Measurements from ENCODE around the gene GRK3. TPM values are rescaled to one million over a fixed set of nuclear protein-coding genes. Genes with fewer than 3 reads are reported as not detected.

The GRK3 gene
- total and polyA plus RNA-seq, 2 of the 4 experiments (the other 2 are of a cell fraction) = 0.58 to 1.6 TPM

GRCh38 chr22:25659413-25659812 is 94.9 kb downstream of the GRK3 start:
- Histone ChIP-seq H3K4me1 (ENCODE audit: control insufficient read depth, insufficient read depth, low read length) (no peaks in the 10 kb centered on the region), H3K4me2 (ENCODE audit: low read depth, low read length) (no peak overlapping the region), H4K91ac (ENCODE audit: insufficient read depth, low read depth, low read length) (no peak overlapping the region), H4K20me1 (ENCODE audit: insufficient read depth, low read length) (no peaks in the 10 kb centered on the region), H2AFZ (replicated peaks; ENCODE audit: low read length, poor library complexity) (no peak overlapping the region), H2AK9ac (replicated peaks; ENCODE audit: low read depth, low read length, poor library complexity) (no peak overlapping the region), H3K4me3 (ENCODE audit: insufficient read depth, low read depth, low read length) (no peak overlapping the region), H2BK120ac (ENCODE audit: low read depth, low read length) (no peak overlapping the region), H2BK5ac (ENCODE audit: low read depth, low read length, poor library complexity, severe bottlenecking) (no peak overlapping the region), H3K27me3 (ENCODE audit: control insufficient read depth, insufficient read depth, low read length) (no peaks in the 10 kb centered on the region), H3K18ac (ENCODE audit: low read depth, low read length) (no peak overlapping the region), H3K27ac (ENCODE audit: insufficient read depth, low read length) (no peak overlapping the region), H2BK15ac (ENCODE audit: low read depth, low read length) (no peak overlapping the region), H3K79me1 (ENCODE audit: low read depth in 1 of 2, low read length in 2 of 2) (no peaks in the 10 kb centered on the region), H3K9ac (ENCODE audit: low read depth, low read length) (no peak overlapping the region), H2BK20ac (ENCODE audit: low read depth, low read length) (no peak overlapping the region), H3K4ac (ENCODE audit: low read depth, low read length) (no peak overlapping the region), H4K8ac (ENCODE audit: low read depth in 2 of 2, low read length in 2 of 2) (no peak overlapping the region), H3K9me1 (ENCODE audit: insufficient read depth, low read length) (no peaks in the 10 kb centered on the region), H3K9me3 (ENCODE audit: control insufficient read depth, insufficient read depth, low read length) (no peaks in the 10 kb centered on the region), H3K36me3 (ENCODE audit: control insufficient read depth, insufficient read depth, low read length) (no peaks in the 10 kb centered on the region), H3K14ac (replicated peaks; ENCODE audit: low read depth, low read length) (no peak overlapping the region), H3K23ac (ENCODE audit: low read depth, low read length) (no peak overlapping the region), H3K56ac (ENCODE audit: extremely low read depth, insufficient read depth, low read length) (no peak overlapping the region), H2AK5ac (ENCODE audit: low read depth, low read length) (no peak overlapping the region), H4K5ac (ENCODE audit: low read depth, low read length) (no peak overlapping the region)
- TF ChIP-seq NFE2L2 (IDR thresholded peaks at IDR 0.05; ENCODE audit: low read depth, low read length) = no peak
- no CpG with 5 or more reads among the region's 2 CpGs for WGBS, 2 experiments (ENCODE audit: extremely low coverage in 2 of 2, insufficient read length in 1 of 2)
- ATAC-seq (ENCODE audit: low read depth) = no peak
- no peak for DNase-seq
- CTCF ChIA-PET = no interaction called here
- dilution Hi-C loops (cut with HindIII; ENCODE audit: low sequenced_read_pairs, unreplicated experiment) (no loop called here), intact Hi-C loops (cut with micrococcal nuclease) (no loop called here), in situ Hi-C loops (cut with MboI; ENCODE audit: low sequenced_read_pairs) (no loop called here)
- POLR2A ChIA-PET (ENCODE audit: unreplicated experiment) = no interaction called here
- BruUV-seq (replicated peaks) = no TSS peak

All from IMR-90 (cell line).